Keratinocyte (primary cell): ENCODE results near the gene TNFSF10. TPM values are rescaled to one million over a fixed set of nuclear protein-coding genes. Genes with fewer than 3 reads are reported as not detected.

ENCODE experiments used
- DNase-seq: peaks from one replicate; pipeline ENCODE4 v3.0.0-alpha.2; 2011; ENCODE audit warnings: low read depth, missing footprints, low spot score
- FAIRE-seq: peaks from 2 replicates; lab custom pipeline; 2011; peaks lifted over from hg19 to GRCh38; lab: Jason Lieb, UNC
- H2AFZ ChIP-seq: 2 replicates; pipeline ENCODE4 v1.6.0; 2012; ENCODE audit warnings: low read length, control low read depth, inconsistent platforms; ENCODE audit not compliant: control insufficient read depth
- H3K27ac ChIP-seq: 2 replicates; pipeline ENCODE4 v1.5.1; 2011; ENCODE audit warnings: low read length; ENCODE audit not compliant: control insufficient read depth, insufficient read depth
- H3K27me3 ChIP-seq: 3 replicates; pipeline ENCODE4 v1.6.0; 2011; ENCODE audit warnings: low read length; ENCODE audit not compliant: control insufficient read depth, insufficient read depth; ENCODE audit errors: extremely low read depth
- H3K36me3 ChIP-seq, 2 experiments: 2 replicates in 1 of 2; 3 replicates in 1 of 2; pipeline ENCODE4 v1.5.1; 2011; ENCODE audit warnings: low read length in 2 of 2, mild to moderate bottlenecking in 1 of 2; ENCODE audit not compliant: control insufficient read depth in 2 of 2, insufficient read depth in 2 of 2; ENCODE audit errors: extremely low read depth in 1 of 2
- H3K4me1 ChIP-seq: 3 replicates; pipeline ENCODE4 v1.5.1; 2011; ENCODE audit warnings: low read length; ENCODE audit not compliant: control insufficient read depth, insufficient read depth; ENCODE audit errors: extremely low read depth
- H3K4me2 ChIP-seq: 3 replicates; pipeline ENCODE4 v1.6.0; 2011; ENCODE audit warnings: low read depth, low read length; ENCODE audit not compliant: control insufficient read depth, insufficient read depth; ENCODE audit errors: extremely low read depth
- H3K4me3 ChIP-seq, 3 experiments: fragments of 200-600 bp in 1 of 3; sonication (generic) in 1 of 3; 2 replicates in 2 of 3; 3 replicates in 1 of 3; pipeline ENCODE4 v1.5.1; 2011 to 2016; ENCODE audit warnings: low read length in 3 of 3, mild to moderate bottlenecking in 3 of 3, control low read depth in 2 of 3, inconsistent platforms in 1 of 3, low read depth in 1 of 3, mixed read lengths in 1 of 3, mixed run types in 1 of 3, moderate library complexity in 1 of 3; ENCODE audit not compliant: control insufficient read depth in 2 of 3, insufficient read depth in 2 of 3; ENCODE audit errors: extremely low read depth in 1 of 3
- H3K79me2 ChIP-seq: 2 replicates; pipeline ENCODE4 v1.6.0; 2012; ENCODE audit warnings: low read length; ENCODE audit not compliant: control insufficient read depth, insufficient read depth
- H3K9ac ChIP-seq: 3 replicates; pipeline ENCODE4 v1.6.0; 2011; ENCODE audit warnings: low read length; ENCODE audit not compliant: control insufficient read depth, insufficient read depth; ENCODE audit errors: extremely low read depth
- H3K9me1 ChIP-seq: 3 replicates; pipeline ENCODE4 v1.6.0; 2011; ENCODE audit warnings: low read length; ENCODE audit not compliant: control insufficient read depth, insufficient read depth; ENCODE audit errors: extremely low read depth
- H3K9me3 ChIP-seq: 2 replicates; pipeline ENCODE4 v1.5.1; 2012; ENCODE audit warnings: low read depth, low read length; ENCODE audit not compliant: control insufficient read depth
- H4K20me1 ChIP-seq: 3 replicates; pipeline ENCODE4 v1.6.0; 2011; ENCODE audit warnings: low read length; ENCODE audit not compliant: control insufficient read depth, insufficient read depth; ENCODE audit errors: extremely low read depth
- CTCF ChIP-seq, 3 experiments: IDR thresholded peaks in 1 of 3; conservative IDR thresholded peaks in 1 of 3; optimal IDR thresholded peaks in 1 of 3; 2 replicates in 2 of 3; 3 replicates in 1 of 3; pipeline versions ENCODE3 to v1.5.1; 2011; ENCODE audit warnings: low read length in 3 of 3, mild to moderate bottlenecking in 3 of 3, moderate library complexity in 2 of 3, control low read depth in 1 of 3, inconsistent platforms in 1 of 3; ENCODE audit not compliant: insufficient read depth in 2 of 3; ENCODE audit errors: extremely low read depth in 1 of 3
- EZH2 ChIP-seq: IDR thresholded peaks from one replicate; pipeline ENCODE4 v1.6.1; 2012; ENCODE audit warnings: inconsistent platforms, mild to moderate bottlenecking, low read length, moderate library complexity
- dilution Hi-C: fragments of 300-500 bp; cut with MboI; formaldehyde crosslinking; loops from one replicate; pipeline ENCODE4 v1.7.0; 2020; ENCODE audit warnings: low sequenced_read_pairs; ENCODE audit not compliant: extremely low pct_ligation_motif_present
- polyA plus RNA-seq, 5 experiments: library from polyadenylated mRNA; depleted of rRNA in 3 of 5; stranded (reverse) in 3 of 5; stranded (forward) in 1 of 5; unstranded in 1 of 5; fragments of >200 nt; gene quantifications; 1 replicate in 1 of 5; 2 replicates in 3 of 5; 3 replicates in 1 of 5; pipeline versions ENCODE4 v1.2.1 to v1.2.3, GENCODE V29; 2011 to 2012; ENCODE audit warnings: missing spikeins in 2 of 5, low read depth in 1 of 5, low replicate concordance in 1 of 5

Gene TNFSF10
- polyA plus RNA-seq, 1 donor (not counting 4 experiments of a cell fraction or from before 2014, with no cell fraction given): 21.7 TPM

GRCh38 chr3:172530101-172530561 is 6.9 kb upstream of the TNFSF10 start:
- no peaks in the 10 kb centered on the region for H3K79me2 ChIP-seq
- H4K20me1 ChIP-seq: no peaks in the 10 kb centered on the region
- no peak overlapping the region for H3K9ac ChIP-seq
- H3K4me2 ChIP-seq: no peak overlapping the region
- no peaks in the 10 kb centered on the region for H3K9me3 ChIP-seq
- FAIRE-seq (no peak), DNase-seq (no peak)
- no peaks in the 10 kb centered on the region for H3K9me1 ChIP-seq
- H3K4me3 ChIP-seq: no peak overlapping the region
- H3K36me3 ChIP-seq: no peaks in the 10 kb centered on the region
- dilution Hi-C loops: no loop called here
- H3K27me3 ChIP-seq: no peaks in the 10 kb centered on the region
- TF ChIP-seq CTCF (optimal IDR thresholded peaks at IDR 0.05 in 1 of 3, IDR thresholded peaks at IDR 0.05 in 1 of 3, conservative IDR thresholded peaks at IDR 0.05 in 1 of 3; ENCODE audit: extremely low read depth in 1 of 3, insufficient read depth in 2 of 3, low read length in 3 of 3) (no peak), EZH2 (no peak)
- H3K27ac ChIP-seq: no peak overlapping the region
- no peaks in the 10 kb centered on the region for H3K4me1 ChIP-seq
- no peak overlapping the region for H2AFZ ChIP-seq

DNA sequence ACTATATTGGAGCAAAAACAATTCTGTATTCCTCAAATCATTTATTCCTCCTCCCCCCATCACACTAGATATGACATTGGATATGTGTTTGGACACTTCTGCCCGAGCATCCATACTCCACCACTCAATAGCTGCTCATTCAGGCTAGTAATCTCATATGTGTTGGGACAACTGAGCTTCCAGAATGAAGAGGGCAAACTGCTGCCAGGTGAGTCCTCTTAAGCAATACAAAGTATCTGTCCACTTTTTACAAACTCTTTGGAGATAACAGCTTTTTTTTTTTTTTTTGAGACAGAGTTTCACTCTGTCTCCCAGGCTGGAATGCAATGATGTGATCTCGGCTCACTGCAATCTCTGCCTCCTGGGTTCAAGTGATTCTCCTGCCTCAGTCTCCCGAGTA is 5.4 kb upstream of the TNFSF10 start:
- H4K20me1 ChIP-seq: no peaks in the 10 kb centered on the region
- H3K9me1 ChIP-seq: no peaks in the 10 kb centered on the region
- no peak overlapping the region for H3K4me3 ChIP-seq
- H3K27me3 ChIP-seq: no peaks in the 10 kb centered on the region
- H3K4me1 ChIP-seq: no peaks in the 10 kb centered on the region
- no peak overlapping the region for H3K9ac ChIP-seq
- no peak overlapping the region for H2AFZ ChIP-seq
- H3K79me2 ChIP-seq: no peaks in the 10 kb centered on the region
- FAIRE-seq (no peak), DNase-seq (no peak)
- H3K4me2 ChIP-seq: no peak overlapping the region
- TF ChIP-seq EZH2: no peak
- no peak for TF ChIP-seq CTCF (optimal IDR thresholded peaks at IDR 0.05 in 1 of 3, IDR thresholded peaks at IDR 0.05 in 1 of 3, conservative IDR thresholded peaks at IDR 0.05 in 1 of 3; ENCODE audit: extremely low read depth in 1 of 3, insufficient read depth in 2 of 3, low read length in 3 of 3)
- H3K9me3 ChIP-seq: no peaks in the 10 kb centered on the region
- H3K36me3 ChIP-seq: no peaks in the 10 kb centered on the region
- H3K27ac ChIP-seq: no peak overlapping the region
- dilution Hi-C loops: no loop called here
